Right ventricle myocardium superior (tissue), 1 donor: Measurements from ENCODE around the gene DDIT3. TPM values are rescaled to one million over a fixed set of nuclear protein-coding genes. Genes with fewer than 3 reads are reported as not detected.

Experiments
- microRNA-seq: library from miRNA; unstranded; fragments of <30 nt; microRNA quantifications from one replicate; pipeline ENCODE4 v1.2.0, GENCODE V29; 2020
- total RNA-seq: library from RNA; stranded (reverse); fragmentation: NEBNext Ultra II Directional; extraction: Animal tissue kit (Norgen Biotek cat#: 25700); gene quantifications from one replicate; pipeline ENCODE4 v1.2.1, GENCODE V29; 2021
- donor health status: DM: no; HTN: yes; CAD: no; lungs with severe emphysema.

Gene DDIT3
- total RNA-seq, 1 donor from 2014 or later = 16.4 TPM

Small RNA genes within 50 kb of the gene (microRNA-seq; reads per million reads assigned to microRNA genes)
- gene MIR616 (0.97 reads per million), gene MIR6758 (not detected)

Other genes with a start within 250 kb of the DDIT3 start
- 48.9 TPM for gene R3HDM2, start 89.5 kb downstream of the DDIT3 start, total RNA-seq
- gene INHBC, start 85.7 kb downstream of the DDIT3 start, total RNA-seq = not detected
- not detected for gene INHBE, start 65.2 kb downstream of the DDIT3 start, total RNA-seq
- gene GLI1, start 60.7 kb downstream of the DDIT3 start, total RNA-seq = 0.56 TPM
- 4.1 TPM for gene ARHGAP9, start 40.6 kb downstream of the DDIT3 start, total RNA-seq
- gene MARS1, start 32.4 kb downstream of the DDIT3 start, total RNA-seq = 63.5 TPM
- 25.4 TPM for gene MBD6, start 2.3 kb upstream of the DDIT3 start, total RNA-seq
- 95.0 TPM for gene DCTN2, start 26.7 kb upstream of the DDIT3 start, total RNA-seq
- 0.08 TPM for gene KIF5A, start 29.5 kb upstream of the DDIT3 start, total RNA-seq
- gene PIP4K2C, start 70.7 kb upstream of the DDIT3 start, total RNA-seq = 12.4 TPM
- 21.7 TPM for gene DTX3, start 84.3 kb upstream of the DDIT3 start, total RNA-seq
- 14.3 TPM for gene ARHGEF25, start 90.9 kb upstream of the DDIT3 start, total RNA-seq
- 5.6 TPM for gene B4GALNT1, start 112.7 kb upstream of the DDIT3 start, total RNA-seq
- 102 TPM for gene OS9, start 173.6 kb upstream of the DDIT3 start, total RNA-seq
- 6.6 TPM for gene AGAP2, start 218.2 kb upstream of the DDIT3 start, total RNA-seq
- 27.5 TPM for gene TSPAN31, start 224.5 kb upstream of the DDIT3 start, total RNA-seq
- gene CDK4, start 231.8 kb upstream of the DDIT3 start, total RNA-seq = 41.1 TPM
- 12.2 TPM for gene MARCHF9, start 234.6 kb upstream of the DDIT3 start, total RNA-seq
- gene CYP27B1, start 246.6 kb upstream of the DDIT3 start, total RNA-seq = not detected